HCT116 (cell line): ENCODE measurements around the gene MAP3K12.
A peak's percentile ranks its signal among the peaks of the same experiment; 100 is the strongest.

Source experiments
- CEBPB ChIP-seq: IDR thresholded peaks from 2 replicates; pipeline ENCODE4 v1.6.1; 2012; ENCODE audit warnings: low read depth
- EGR1 ChIP-seq: IDR thresholded peaks from 2 replicates; pipeline ENCODE4 v1.6.1; 2012; ENCODE audit warnings: low read depth
- EZH2 ChIP-seq: fragments of 200-600 bp; sonication (generic); IDR thresholded peaks from 2 replicates; pipeline ENCODE4 v1.6.1; 2017; ENCODE audit warnings: antibody characterized with exemption, mixed run types
- EZH2phosphoT487 ChIP-seq: fragments of 200-600 bp; IDR thresholded peaks from 2 replicates; pipeline ENCODE4 v1.6.1; 2018; ENCODE audit warnings: antibody characterized with exemption, borderline replicate concordance
- JUND ChIP-seq: IDR thresholded peaks from 2 replicates; pipeline ENCODE4 v1.6.1; 2012
- POLR2A ChIP-seq: IDR thresholded peaks from 2 replicates; pipeline ENCODE4 v1.7.0; 2011; ENCODE audit warnings: borderline replicate concordance; ENCODE audit not compliant: insufficient read depth, insufficient read length; ENCODE audit errors: extremely low read depth
- POLR2AphosphoS5 ChIP-seq: IDR thresholded peaks from 2 replicates; pipeline ENCODE4 v1.6.1; 2011; ENCODE audit warnings: mild to moderate bottlenecking, low read depth, low read length, moderate library complexity
- SIN3A ChIP-seq: IDR thresholded peaks from 2 replicates; pipeline ENCODE4 v1.6.1; 2012; ENCODE audit warnings: low read depth
- SRF ChIP-seq: IDR thresholded peaks from 2 replicates; pipeline ENCODE4 v1.6.1; 2012; ENCODE audit warnings: low read depth
- TCF7L2 ChIP-seq: IDR thresholded peaks from 2 replicates; pipeline ENCODE4 v1.7.0; 2011; ENCODE audit warnings: borderline replicate concordance, inconsistent platforms; ENCODE audit not compliant: insufficient read depth, insufficient read length; ENCODE audit errors: extremely low read depth
- YY1 ChIP-seq: IDR thresholded peaks from 2 replicates; pipeline ENCODE4 v1.6.1; 2011; ENCODE audit warnings: low read length, low read depth, moderate library complexity, mild to moderate bottlenecking; ENCODE audit not compliant: insufficient replicate concordance; ENCODE audit errors: extremely low read depth
- TF ChIP-seq, protein P1 (sequence below), 3 experiments: fragments of 200-600 bp in 1 of 3; sonication (generic) in 1 of 3; IDR thresholded peaks in 2 of 3; conservative IDR thresholded peaks in 1 of 3; 2 replicates each; pipeline ENCODE4 v1.5.1; 2012 to 2017; ENCODE audit warnings: low read depth in 2 of 3, low read length in 2 of 3, antibody characterized with exemption in 1 of 3, borderline replicate concordance in 1 of 3, control low read depth in 1 of 3, mild to moderate bottlenecking in 1 of 3, mixed read lengths in 1 of 3, mixed run types in 1 of 3, moderate library complexity in 1 of 3; ENCODE audit not compliant: insufficient read depth in 1 of 3
- TF ChIP-seq, protein P2 (sequence below): IDR thresholded peaks from 2 replicates; pipeline ENCODE4 v1.6.1; 2012

DNA sequence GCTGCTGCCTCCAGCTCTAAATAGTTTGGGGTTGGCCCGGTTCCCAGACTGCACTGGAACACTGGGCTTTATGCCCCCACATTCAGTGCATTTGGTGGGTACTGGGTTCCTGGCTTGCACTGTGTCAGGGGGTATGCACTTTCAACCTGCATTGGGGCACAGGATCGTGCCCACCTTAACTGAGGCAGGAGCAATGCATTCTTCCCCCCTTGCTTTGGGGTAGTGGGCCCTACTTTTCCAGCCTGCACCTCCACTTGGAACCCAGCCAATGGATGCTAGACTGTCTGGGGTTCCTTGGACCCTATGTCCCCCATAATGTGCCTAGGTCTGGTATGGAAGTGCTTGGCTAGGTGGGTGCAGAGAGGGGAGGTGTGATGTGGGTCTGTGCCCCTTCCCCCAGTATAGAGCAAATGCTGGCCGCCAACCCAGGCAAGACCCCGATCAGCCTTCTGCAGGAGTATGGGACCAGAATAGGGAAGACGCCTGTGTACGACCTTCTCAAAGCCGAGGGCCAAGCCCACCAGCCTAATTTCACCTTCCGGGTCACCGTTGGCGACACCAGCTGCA lies 2.4 kb upstream of the MAP3K12 start:
- TF ChIP-seq YY1, result no peak
- TF ChIP-seq, protein P1, sequence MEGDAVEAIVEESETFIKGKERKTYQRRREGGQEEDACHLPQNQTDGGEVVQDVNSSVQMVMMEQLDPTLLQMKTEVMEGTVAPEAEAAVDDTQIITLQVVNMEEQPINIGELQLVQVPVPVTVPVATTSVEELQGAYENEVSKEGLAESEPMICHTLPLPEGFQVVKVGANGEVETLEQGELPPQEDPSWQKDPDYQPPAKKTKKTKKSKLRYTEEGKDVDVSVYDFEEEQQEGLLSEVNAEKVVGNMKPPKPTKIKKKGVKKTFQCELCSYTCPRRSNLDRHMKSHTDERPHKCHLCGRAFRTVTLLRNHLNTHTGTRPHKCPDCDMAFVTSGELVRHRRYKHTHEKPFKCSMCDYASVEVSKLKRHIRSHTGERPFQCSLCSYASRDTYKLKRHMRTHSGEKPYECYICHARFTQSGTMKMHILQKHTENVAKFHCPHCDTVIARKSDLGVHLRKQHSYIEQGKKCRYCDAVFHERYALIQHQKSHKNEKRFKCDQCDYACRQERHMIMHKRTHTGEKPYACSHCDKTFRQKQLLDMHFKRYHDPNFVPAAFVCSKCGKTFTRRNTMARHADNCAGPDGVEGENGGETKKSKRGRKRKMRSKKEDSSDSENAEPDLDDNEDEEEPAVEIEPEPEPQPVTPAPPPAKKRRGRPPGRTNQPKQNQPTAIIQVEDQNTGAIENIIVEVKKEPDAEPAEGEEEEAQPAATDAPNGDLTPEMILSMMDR (IDR thresholded peaks at IDR 0.05 in 2 of 3, conservative IDR thresholded peaks at IDR 0.05 in 1 of 3; ENCODE audit: borderline replicate concordance in 1 of 3, insufficient read depth in 1 of 3, low read depth in 2 of 3, low read length in 2 of 3), result no peak
- TF ChIP-seq, protein P2, sequence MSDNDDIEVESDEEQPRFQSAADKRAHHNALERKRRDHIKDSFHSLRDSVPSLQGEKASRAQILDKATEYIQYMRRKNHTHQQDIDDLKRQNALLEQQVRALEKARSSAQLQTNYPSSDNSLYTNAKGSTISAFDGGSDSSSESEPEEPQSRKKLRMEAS, result no peak
- no peak for TF ChIP-seq EZH2
- peak; percentile 2; the same call in 1 of the 2 replicates for TF ChIP-seq POLR2AphosphoS5
- peak; percentile 16 for TF ChIP-seq POLR2A
- no peak for TF ChIP-seq CEBPB
- TF ChIP-seq EGR1, result no peak
- TF ChIP-seq JUND, result no peak
- TF ChIP-seq SIN3A, result no peak
- no peak for TF ChIP-seq EZH2phosphoT487
- TF ChIP-seq SRF, result no peak
- TF ChIP-seq TCF7L2, result no peak
